NCI-H1436 (cell line): ENCODE data around the gene GSN.

ENCODE experiments used
- DNase-seq: peaks from one replicate; lab custom pipeline; 2025; lab: John Stamatoyannopoulos, UW

Gene GSN

GRCh38 chr9:121303456-121304451, 35.8 kb downstream of the GSN start:
- no peak for DNase-seq

- no peak for DNase-seq
These were observed 36.7 kb downstream of the GSN start for GRCh38 chr9:121304707-121305106.

- no peak for DNase-seq
These were observed 37.5 kb downstream of the GSN start for GRCh38 chr9:121305269-121305994.

GRCh38 chr9:121307976-121308375, 40.0 kb downstream of the GSN start:
- DNase-seq: no peak

- DNase-seq: no peak
These were observed 40.8 kb downstream of the GSN start for GRCh38 chr9:121308765-121309164.

- DNase-seq: no peak
These were observed 41.2 kb downstream of the GSN start for GRCh38 chr9:121309171-121309570.

GRCh38 chr9:121309833-121310425, 42.0 kb downstream of the GSN start:
- no peak for DNase-seq

- no peak for DNase-seq
These were observed 42.6 kb downstream of the GSN start for GRCh38 chr9:121310571-121310970.

- no peak for DNase-seq
These were observed 44.2 kb downstream of the GSN start for GRCh38 chr9:121312169-121312568.

GRCh38 chr9:121313458-121314152, 45.6 kb downstream of the GSN start:
- no peak for DNase-seq

- no peak for DNase-seq
These were observed 48.4 kb downstream of the GSN start for GRCh38 chr9:121316378-121316777.

GRCh38 chr9:121316852-121317373, 49.0 kb downstream of the GSN start:
- no peak for DNase-seq

GRCh38 chr9:121317737-121318630, 50.0 kb downstream of the GSN start:
- DNase-seq: no peak

GRCh38 chr9:121318631-121319382, 50.8 kb downstream of the GSN start:
- DNase-seq: no peak

- no peak for DNase-seq
These were observed 51.4 kb downstream of the GSN start for GRCh38 chr9:121319383-121319780.

- DNase-seq: no peak
These were observed 53.1 kb downstream of the GSN start for GRCh38 chr9:121321016-121321503.

- DNase-seq: no peak
These were observed 54.2 kb downstream of the GSN start for GRCh38 chr9:121322037-121322736.

GRCh38 chr9:121322737-121323448, 54.9 kb downstream of the GSN start:
- DNase-seq: no peak
